Mesangial cell (primary cell): ENCODE results near the gene SLC38A6. TPM values are rescaled to one million over a fixed set of nuclear protein-coding genes. Genes with fewer than 3 reads are reported as not detected.

ENCODE experiments used
- total RNA-seq: library from RNA; depleted of rRNA; stranded (reverse); fragments of >200 nt; gene quantifications from 2 replicates; pipeline ENCODE4 v1.2.3, GENCODE V29; 2015

SLC38A6 gene
- 10.4 and 12.9 TPM in 2 replicates for total RNA-seq

GRCh38 chr14:60980811-60981632 lies at the start of gene SLC38A6, which contains the start of gene TRMT5:
Gene SLC38A6, plus strand, starts transcription at chr14:60981245. Its CDS starts 33 bp downstream, at chr14:60981278.
Gene TRMT5, minus strand, starts transcription at chr14:60981079. Its CDS starts 106 bp downstream, at chr14:60980973.

Other genes with a start within 250 kb of the SLC38A6 start
- 19.1 and 29.0 TPM in 2 replicates for gene MNAT1, start 246.5 kb upstream of the SLC38A6 start, total RNA-seq
- gene TRMT5, start 166 bp upstream of the SLC38A6 start, total RNA-seq: 7.5 and 10.3 TPM in 2 replicates